Bronchial epithelial cell (primary cell): ENCODE results near the gene MINDY4. TPM values are rescaled to one million over a fixed set of nuclear protein-coding genes. Genes with fewer than 3 reads are reported as not detected.

ENCODE experiments used
- DNase-seq: peaks from one replicate; pipeline ENCODE4 v3.0.0-alpha.2; 2010; ENCODE audit warnings: low read depth
- FAIRE-seq: peaks from 2 replicates; lab custom pipeline; 2011; peaks lifted over from hg19 to GRCh38; lab: Jason Lieb, UNC
- H3K27me3 ChIP-seq: 2 replicates; pipeline ENCODE4 v1.5.1; 2011; ENCODE audit warnings: low read length; ENCODE audit not compliant: control insufficient read depth, insufficient read depth
- H3K36me3 ChIP-seq: 2 replicates; pipeline ENCODE4 v1.5.1; 2011; ENCODE audit warnings: low read length; ENCODE audit not compliant: control insufficient read depth, insufficient read depth
- H3K4me3 ChIP-seq: 2 replicates; pipeline ENCODE4 v1.5.1; 2011; ENCODE audit warnings: mild to moderate bottlenecking, low read depth, low read length, control low read depth
- total RNA-seq: library from RNA; depleted of rRNA; stranded (reverse); fragments of >200 nt; gene quantifications from 2 replicates; pipeline ENCODE4 v1.2.1, GENCODE V29; 2014
- TF ChIP-seq, protein P1 (sequence below): IDR thresholded peaks from 2 replicates; pipeline ENCODE4 v1.5.1; 2011; ENCODE audit warnings: mild to moderate bottlenecking, moderate library complexity, low read length, control low read depth, inconsistent platforms; ENCODE audit not compliant: insufficient read depth, severe bottlenecking

The MINDY4 gene
- total RNA-seq, 1 donor from 2014 or later, result 1.1 TPM

DNA sequence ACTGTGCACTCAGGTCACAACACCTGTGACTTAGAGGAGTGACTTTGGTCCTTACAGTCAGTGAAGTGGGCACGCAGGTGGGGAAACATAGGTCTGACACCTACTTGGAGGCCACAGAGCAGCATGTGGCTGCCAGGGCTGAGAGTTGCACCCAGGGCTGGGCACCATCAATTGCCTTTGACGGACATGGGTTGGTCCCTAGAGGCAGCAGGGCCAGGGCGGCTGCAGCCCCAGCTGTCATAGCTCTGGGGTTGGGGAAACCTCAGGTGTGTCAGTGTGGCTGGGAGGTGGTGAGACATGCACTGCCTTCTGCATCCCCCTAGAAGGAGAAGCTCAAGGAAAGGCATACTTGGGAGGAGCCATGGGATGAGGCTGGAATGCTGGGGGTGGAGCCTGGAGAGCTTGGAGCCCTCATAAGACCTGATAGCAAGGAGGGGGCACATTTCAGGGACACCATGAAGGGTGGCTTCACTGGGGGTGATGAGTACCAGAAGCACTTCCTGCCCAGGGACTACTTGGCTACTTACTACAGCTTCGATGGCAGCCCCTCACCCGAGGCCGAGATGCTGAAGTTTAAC, 19.4 kb upstream of the MINDY4 start, which contains the start of gene INMT:
INMT (plus strand) TSS at position 440 of the 578 bp plus-strand sequence; CDS start at position 456, 16 bp downstream.
- Histone ChIP-seq H3K4me3 (no peak within 1 kb of the TSS), H3K36me3 (no peaks in the 10 kb centered on the region), H3K27me3 (peaks cover 2% of the 10 kb centered on the region)
- no peak for FAIRE-seq
- no peak for DNase-seq
- TF ChIP-seq, protein P1, sequence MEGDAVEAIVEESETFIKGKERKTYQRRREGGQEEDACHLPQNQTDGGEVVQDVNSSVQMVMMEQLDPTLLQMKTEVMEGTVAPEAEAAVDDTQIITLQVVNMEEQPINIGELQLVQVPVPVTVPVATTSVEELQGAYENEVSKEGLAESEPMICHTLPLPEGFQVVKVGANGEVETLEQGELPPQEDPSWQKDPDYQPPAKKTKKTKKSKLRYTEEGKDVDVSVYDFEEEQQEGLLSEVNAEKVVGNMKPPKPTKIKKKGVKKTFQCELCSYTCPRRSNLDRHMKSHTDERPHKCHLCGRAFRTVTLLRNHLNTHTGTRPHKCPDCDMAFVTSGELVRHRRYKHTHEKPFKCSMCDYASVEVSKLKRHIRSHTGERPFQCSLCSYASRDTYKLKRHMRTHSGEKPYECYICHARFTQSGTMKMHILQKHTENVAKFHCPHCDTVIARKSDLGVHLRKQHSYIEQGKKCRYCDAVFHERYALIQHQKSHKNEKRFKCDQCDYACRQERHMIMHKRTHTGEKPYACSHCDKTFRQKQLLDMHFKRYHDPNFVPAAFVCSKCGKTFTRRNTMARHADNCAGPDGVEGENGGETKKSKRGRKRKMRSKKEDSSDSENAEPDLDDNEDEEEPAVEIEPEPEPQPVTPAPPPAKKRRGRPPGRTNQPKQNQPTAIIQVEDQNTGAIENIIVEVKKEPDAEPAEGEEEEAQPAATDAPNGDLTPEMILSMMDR, result no peak

DNA sequence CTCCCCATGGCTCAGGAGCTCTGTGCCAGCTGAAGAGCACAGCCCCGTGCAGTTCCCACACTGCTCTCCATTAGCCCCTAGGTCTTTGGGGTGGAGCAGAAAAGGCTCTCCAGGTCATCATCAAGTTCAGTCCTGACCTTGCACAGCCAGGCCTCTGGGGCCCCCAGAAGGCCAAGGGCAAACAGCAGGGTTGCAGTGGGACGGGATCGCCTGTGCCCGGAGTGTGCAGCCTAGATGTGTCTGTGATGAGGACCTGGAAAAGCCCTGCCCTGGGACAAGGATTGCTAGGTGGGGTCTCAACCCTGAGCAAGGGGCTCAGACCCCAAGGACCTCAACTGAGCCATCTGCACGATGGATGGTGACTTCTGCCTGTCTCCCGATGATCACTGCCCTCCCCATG, 18.7 kb upstream of the MINDY4 start:
- no peaks in the 10 kb centered on the region for H3K36me3 ChIP-seq
- H3K27me3 ChIP-seq, result peaks cover 2% of the 10 kb centered on the region
- TF ChIP-seq, protein P1, result no peak
- DNase-seq (no peak), FAIRE-seq (peak; percentile 55)
- no peak overlapping the region for H3K4me3 ChIP-seq

DNA sequence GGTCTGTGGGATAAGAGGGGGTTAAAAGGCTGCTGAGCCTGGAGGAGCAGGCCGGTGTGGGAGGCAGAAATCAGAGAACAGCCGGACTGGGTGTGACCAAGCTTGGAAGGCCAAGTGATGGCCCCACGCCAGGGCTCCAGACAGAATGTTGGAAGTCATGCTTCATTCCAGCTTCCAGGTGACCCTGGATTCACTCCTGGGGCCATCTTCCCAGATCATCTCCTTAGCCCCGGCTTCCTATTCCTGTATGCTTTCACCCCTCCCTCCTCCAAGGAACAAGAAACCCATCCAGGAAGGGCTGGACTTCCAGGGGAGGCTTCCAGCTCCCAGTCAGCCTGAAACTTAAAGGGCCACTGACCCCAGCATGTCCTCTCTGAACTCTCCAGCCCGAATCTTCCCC, 18.2 kb upstream of the MINDY4 start:
- DNase-seq (no peak), FAIRE-seq (no peak)
- Histone ChIP-seq H3K27me3 (peaks cover 2% of the 10 kb centered on the region), H3K36me3 (no peaks in the 10 kb centered on the region), H3K4me3 (no peak overlapping the region)
- TF ChIP-seq, protein P1, result no peak

DNA sequence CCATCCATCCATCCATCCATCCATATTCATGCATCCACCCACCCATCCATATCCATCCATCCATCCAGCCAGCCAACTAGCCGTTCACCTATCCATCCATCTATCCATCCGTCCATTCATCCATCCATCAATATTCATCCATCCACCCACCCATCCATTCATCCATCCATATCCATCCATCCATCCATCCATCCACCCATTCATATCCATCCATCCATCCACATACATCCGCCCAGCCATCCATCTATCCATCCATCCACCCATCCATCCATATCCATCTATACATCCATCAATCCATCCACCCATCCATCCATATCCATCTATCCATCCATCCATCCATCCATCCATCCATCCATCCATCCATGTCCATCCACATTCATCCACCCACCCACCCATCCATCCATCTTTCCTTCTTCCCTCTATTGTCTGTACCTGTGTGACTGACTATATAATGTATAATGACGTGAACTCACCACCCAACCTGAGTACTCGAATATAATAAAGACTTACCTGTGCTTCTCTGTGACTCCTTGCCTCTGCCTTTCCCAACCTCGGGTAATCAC, 16.8 kb upstream of the MINDY4 start:
- Histone ChIP-seq H3K27me3 (peaks cover 2% of the 10 kb centered on the region), H3K36me3 (no peaks in the 10 kb centered on the region), H3K4me3 (no peak overlapping the region)
- DNase-seq (no peak), FAIRE-seq (no peak)
- TF ChIP-seq, protein P1, result no peak

DNA sequence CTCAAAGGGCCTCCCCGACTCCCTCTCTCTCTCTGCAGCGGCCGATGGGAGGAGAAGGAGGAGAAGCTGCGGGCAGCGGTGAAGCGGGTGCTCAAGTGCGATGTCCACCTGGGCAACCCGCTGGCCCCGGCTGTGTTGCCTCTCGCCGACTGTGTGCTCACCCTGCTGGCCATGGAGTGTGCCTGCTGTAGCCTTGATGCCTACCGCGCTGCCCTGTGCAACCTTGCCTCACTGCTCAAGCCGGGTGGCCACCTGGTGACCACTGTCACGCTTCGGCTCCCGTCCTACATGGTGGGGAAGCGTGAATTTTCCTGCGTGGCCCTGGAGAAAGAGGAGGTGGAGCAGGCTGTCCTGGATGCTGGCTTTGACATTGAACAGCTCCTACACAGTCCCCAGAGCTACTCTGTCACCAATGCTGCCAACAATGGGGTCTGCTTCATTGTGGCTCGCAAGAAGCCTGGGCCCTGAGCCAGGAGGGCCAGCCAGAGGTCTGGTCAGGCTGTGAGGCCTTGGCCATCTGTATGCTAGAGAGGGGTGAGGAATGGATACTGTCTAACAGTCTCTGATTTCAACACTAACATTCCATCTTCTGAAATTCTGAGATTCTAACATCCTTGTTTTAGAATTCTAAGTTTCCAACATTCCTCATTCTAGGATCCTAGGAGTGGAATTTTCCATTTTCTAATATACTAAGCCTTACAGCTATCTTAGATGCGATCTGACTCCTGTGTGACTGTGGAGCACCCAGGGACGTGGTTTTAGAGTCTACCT, 15.6 kb upstream of the MINDY4 start:
- TF ChIP-seq, protein P1, result no peak
- no peaks in the 10 kb centered on the region for H3K36me3 ChIP-seq
- no peak overlapping the region for H3K4me3 ChIP-seq
- FAIRE-seq, result peak; percentile 55
- no peak for DNase-seq
- peaks cover 2% of the 10 kb centered on the region for H3K27me3 ChIP-seq
